Measurements from ENCODE around the gene KRT12.
A peak's percentile ranks its signal among the peaks of the same experiment; 100 is the strongest.
"Not testable (repeated sequence)": the region's sequence is repeated elsewhere in the genome, so short reads cannot be mapped to it uniquely, and the experiment has no call there.

KRT12 gene

GRCh38 chr17:40841246-40841645, 25.8 kb downstream of the KRT12 start:
- DNase-seq, result no peak

GRCh38 chr17:40839194-40839593, 27.8 kb downstream of the KRT12 start:
- no peak for DNase-seq

GRCh38 chr17:40836020-40836419, 31.0 kb downstream of the KRT12 start:
- no peak for DNase-seq

GRCh38 chr17:40833882-40834281, 33.1 kb downstream of the KRT12 start:
- DNase-seq, result no peak

- DNase-seq, result no peak
These were observed 34.2 kb downstream of the KRT12 start for GRCh38 chr17:40832840-40833239.

- DNase-seq, result no peak
These were observed 36.8 kb downstream of the KRT12 start for GRCh38 chr17:40830085-40830776.

GRCh38 chr17:40828454-40829044, 38.5 kb downstream of the KRT12 start:
- DNase-seq, result no peak

GRCh38 chr17:40827746-40828453, 39.1 kb downstream of the KRT12 start:
- DNase-seq, result no peak

GRCh38 chr17:40825599-40825998, 41.4 kb downstream of the KRT12 start:
- no peak for DNase-seq

- DNase-seq, result no peak
These were observed 42.8 kb downstream of the KRT12 start for GRCh38 chr17:40824015-40824832.

- DNase-seq, result no peak
These were observed 44.8 kb downstream of the KRT12 start, which contains the start of gene KRT10 for GRCh38 chr17:40822132-40822812. Gene KRT10, minus strand, starts transcription at chr17:40822614. Its CDS starts 29 bp downstream, at chr17:40822585.

GRCh38 chr17:40821536-40821935, 45.5 kb downstream of the KRT12 start:
- DNase-seq, result no peak

- no peak for DNase-seq
These were observed 46.7 kb downstream of the KRT12 start for GRCh38 chr17:40820228-40820838.

GRCh38 chr17:40819528-40820125, 47.4 kb downstream of the KRT12 start:
- DNase-seq, result no peak

- DNase-seq, result peak; percentile 61
These were observed 48.1 kb downstream of the KRT12 start for GRCh38 chr17:40818733-40819527.

- no peak for DNase-seq
These were observed 48.7 kb downstream of the KRT12 start for GRCh38 chr17:40818343-40818732.

GRCh38 chr17:40817103-40817682, 49.8 kb downstream of the KRT12 start:
- DNase-seq, result no peak

GRCh38 chr17:40816569-40816968, 50.5 kb downstream of the KRT12 start:
- no peak for DNase-seq

- DNase-seq, result no peak
These were observed 51.6 kb downstream of the KRT12 start for GRCh38 chr17:40815381-40815780.

- DNase-seq, result not testable (repeated sequence)
These were observed 52.4 kb downstream of the KRT12 start for GRCh38 chr17:40814657-40815056.

Data from DMS79 (cell line).